ENCODE results near the gene UPB1.

The UPB1 gene

DNA sequence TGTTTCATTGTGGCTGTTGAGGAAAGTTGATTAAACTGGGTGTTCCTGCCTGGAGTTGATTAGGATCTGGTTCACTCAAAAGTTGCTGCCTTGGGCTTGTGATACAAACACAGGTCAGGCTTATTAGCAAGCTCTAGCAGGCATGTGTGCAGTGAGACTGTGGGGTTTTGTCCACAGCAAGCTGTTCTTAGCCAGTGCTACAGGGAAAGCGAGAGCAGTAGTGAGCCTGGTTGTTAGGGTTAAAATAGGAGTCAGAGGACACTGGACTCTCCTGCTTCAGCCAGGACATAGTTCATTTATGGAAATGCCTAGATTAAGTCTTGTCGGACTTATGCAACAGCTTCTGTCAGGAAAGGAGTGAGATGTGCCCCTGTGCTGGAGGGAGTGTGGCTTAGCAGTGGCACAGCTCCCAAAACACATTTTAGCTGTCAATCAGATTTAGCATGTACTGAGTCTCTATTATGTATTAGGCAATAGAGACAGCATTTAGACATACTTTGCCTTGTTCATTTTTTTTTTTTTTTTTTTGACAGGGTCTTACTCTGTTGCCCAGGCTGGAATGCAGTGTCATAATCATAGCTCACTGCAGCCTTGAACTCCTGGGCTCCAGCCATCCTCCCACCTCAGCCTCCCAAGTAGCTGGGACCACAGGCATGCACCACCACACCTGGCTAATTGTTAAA is 69.4 kb downstream of the UPB1 start:
- DNase-seq (ENCODE audit: low read depth) = no peak

DNA sequence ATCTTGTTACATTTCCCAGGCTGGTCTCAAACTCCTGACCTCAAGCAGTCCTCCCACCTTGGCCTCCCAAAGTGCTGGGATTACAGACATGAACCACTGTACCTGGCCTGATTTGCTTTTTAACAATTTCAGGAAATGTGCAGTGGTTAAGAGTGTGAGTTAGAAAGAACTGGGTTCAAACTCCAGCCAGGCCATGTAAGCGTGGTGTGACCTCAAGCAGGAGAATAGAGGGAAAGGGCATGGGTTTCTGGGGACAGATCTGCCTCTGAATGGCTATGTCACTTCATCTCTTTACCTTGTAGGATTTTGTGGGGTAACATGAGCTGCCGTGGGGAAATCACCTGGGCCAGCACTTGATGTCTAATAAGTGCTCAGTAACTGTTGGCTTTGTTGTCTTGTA is 69.9 kb downstream of the UPB1 start:
- DNase-seq (ENCODE audit: low read depth) = no peak

DNA sequence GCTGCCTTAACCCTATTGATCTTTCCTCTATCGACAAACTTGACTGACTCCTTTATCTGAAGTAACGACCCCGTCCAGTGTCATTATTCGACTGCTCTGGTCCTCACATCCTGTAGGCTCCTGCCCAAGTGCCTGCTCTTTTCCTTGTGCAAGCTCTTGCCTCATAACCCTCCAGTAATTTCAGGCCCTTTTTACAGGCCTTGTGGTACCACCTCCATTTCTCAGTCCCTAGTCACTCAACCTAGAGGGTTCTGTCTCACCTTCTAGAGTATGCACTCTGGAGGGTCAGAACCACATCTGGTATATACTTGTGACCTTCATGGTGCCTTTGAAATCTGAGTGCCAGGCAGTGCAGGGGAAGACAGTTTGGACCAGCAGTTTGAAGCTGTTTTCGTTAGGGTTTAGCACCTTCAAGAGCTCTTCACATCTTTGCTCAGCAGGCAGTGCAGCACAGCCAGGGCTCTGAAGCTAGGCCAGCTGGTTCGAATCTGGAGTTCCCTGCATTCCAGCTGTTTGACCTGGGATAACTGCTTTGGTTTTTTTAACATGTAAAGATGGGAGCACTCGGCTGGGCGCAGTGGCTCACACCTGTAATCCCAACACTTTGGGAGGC is 71.9 kb downstream of the UPB1 start:
- DNase-seq (ENCODE audit: low read depth) = no peak

DNA sequence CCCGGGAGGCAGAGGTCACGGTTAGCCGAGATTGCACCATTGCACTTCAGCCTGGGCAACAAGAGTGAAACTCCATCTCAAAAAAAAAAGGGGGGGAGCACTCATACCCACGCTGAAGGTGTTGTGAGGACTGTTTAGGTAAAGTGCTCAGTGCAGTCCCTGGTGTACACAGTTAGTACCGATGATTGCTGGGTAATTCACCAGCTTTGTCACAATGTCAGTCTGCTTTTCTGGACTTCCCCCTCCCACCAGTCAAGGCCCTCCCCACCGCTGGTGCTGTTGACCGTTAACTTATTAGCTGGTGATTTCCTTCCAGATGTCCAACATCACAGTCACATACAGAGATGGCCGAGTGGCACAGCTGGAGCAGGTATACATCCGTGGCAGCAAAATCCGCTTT is 72.5 kb downstream of the UPB1 start:
- no peak for DNase-seq (ENCODE audit: low read depth)

DNA sequence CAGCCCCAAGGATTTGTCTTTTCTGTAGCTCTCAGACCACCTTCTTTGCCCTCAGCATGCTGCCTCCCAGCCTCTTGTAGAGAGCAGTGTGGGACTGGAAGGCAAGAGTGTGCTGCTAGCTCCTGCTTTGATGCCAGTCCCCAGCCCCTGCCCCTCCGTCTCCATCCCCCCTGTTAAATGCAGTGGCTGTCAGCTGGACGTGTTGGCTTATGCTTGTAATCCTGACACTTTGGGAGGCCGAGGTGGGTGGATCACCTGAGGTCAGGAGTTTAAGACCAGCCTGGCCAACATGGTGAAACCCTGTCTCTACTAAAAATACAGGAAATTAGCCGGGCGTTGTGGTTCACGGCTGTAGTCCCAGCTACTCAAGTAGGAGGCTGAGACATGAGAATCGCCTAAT is 76.1 kb downstream of the UPB1 start:
- DNase-seq (ENCODE audit: low read depth) = no peak

DNA sequence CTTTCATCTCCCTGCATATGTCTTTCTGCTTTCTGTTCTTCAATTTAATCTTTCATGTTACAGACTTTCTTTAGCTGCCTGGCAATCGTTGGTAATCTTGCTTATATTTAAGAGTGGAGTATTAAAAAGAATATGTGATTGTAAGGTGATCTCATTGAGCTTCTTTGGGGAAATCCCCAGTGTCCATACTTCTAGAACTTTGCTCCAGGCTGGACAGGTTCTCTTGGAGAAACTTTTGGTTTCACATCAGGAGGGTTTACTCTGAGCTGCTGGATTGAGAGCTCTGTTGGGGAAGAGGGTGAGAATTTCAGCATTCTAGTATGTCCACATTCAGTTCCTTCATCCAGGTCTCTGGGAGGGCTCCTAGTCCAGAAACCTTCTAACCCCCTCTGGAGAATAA is 81.6 kb downstream of the UPB1 start:
- DNase-seq (ENCODE audit: low read depth) = no peak
